Hepatocyte (in vitro differentiated cells): ENCODE data around the gene MTHFD1L.

Source experiments
- CTCF ChIP-seq: fragments of 200-600 bp; sonication (generic); IDR thresholded peaks from 2 replicates; pipeline ENCODE4 v1.5.1; 2016; ENCODE audit warnings: antibody characterized with exemption, mild to moderate bottlenecking; ENCODE audit not compliant: poor library complexity
- EZH2 ChIP-seq: fragments of 200-600 bp; sonication (generic); IDR thresholded peaks from 2 replicates; pipeline ENCODE4 v1.6.1; 2016; ENCODE audit warnings: antibody characterized with exemption, mild to moderate bottlenecking, borderline replicate concordance
- EZH2phosphoT487 ChIP-seq: fragments of 200-600 bp; sonication (generic); IDR thresholded peaks from one replicate; pipeline ENCODE4 v1.6.1; 2018; ENCODE audit warnings: antibody characterized with exemption, mild to moderate bottlenecking, low read depth, moderate library complexity; ENCODE audit not compliant: unreplicated experiment, severe bottlenecking

GRCh38 chr6:150908901-150909300 is 43.4 kb downstream of the MTHFD1L start:
- no peak for TF ChIP-seq CTCF
- no peak for TF ChIP-seq EZH2
- no peak for TF ChIP-seq EZH2phosphoT487
